CD8-positive, alpha-beta memory T cell (primary cell): ENCODE results near the gene SPRTN. TPM values are rescaled to one million over a fixed set of nuclear protein-coding genes. Genes with fewer than 3 reads are reported as not detected.

ENCODE experiments used
- CTCF ChIA-PET: fragments of 350-600 bp; sonication (Branson Sonifier 250); formaldehyde crosslinking; loops from one replicate; lab custom pipeline; 2021; ENCODE audit warnings: antibody characterized with exemption; lab: Charles Lee
- POLR2A ChIA-PET: fragments of 350-600 bp; sonication (Branson Sonifier 250); formaldehyde crosslinking; loops from one replicate; lab custom pipeline; 2021; ENCODE audit warnings: antibody characterized with exemption; lab: Charles Lee
- DNase-seq, 5 donors: peaks; one replicate each; pipeline versions ENCODE4 v3.0.0 to v3.0.0-alpha.2; 2020 to 2022; ENCODE audit warnings: mixed read lengths in 1 of 5
- H3K27ac ChIP-seq: one replicate; pipeline ENCODE4 v1.7.0; 2013; ENCODE audit warnings: low read depth, mild to moderate bottlenecking, low read length, moderate library complexity
- H3K27me3 ChIP-seq: 2 replicates; pipeline ENCODE4 v1.7.0; 2013; ENCODE audit warnings: low read length, mild to moderate bottlenecking; ENCODE audit not compliant: insufficient read depth, poor library complexity, severe bottlenecking
- H3K36me3 ChIP-seq: 2 replicates; pipeline ENCODE4 v1.7.0; 2013; ENCODE audit warnings: mild to moderate bottlenecking, low read length, moderate library complexity; ENCODE audit not compliant: insufficient read depth
- H3K4me1 ChIP-seq: 2 replicates; pipeline ENCODE4 v1.7.0; 2013; ENCODE audit warnings: mild to moderate bottlenecking, low read length, moderate library complexity; ENCODE audit not compliant: insufficient read depth
- H3K4me3 ChIP-seq: 2 replicates; pipeline ENCODE4 v1.7.0; 2013; ENCODE audit warnings: mild to moderate bottlenecking, low read length
- H3K9me3 ChIP-seq: 2 replicates; pipeline ENCODE4 v1.7.0; 2013; ENCODE audit warnings: mild to moderate bottlenecking, low read length
- H3K27ac Mint-ChIP-seq, 8 donors: one replicate each; pipeline ENCODE4 v1.8.0; 2020 to 2021; ENCODE audit warnings: mixed read lengths in 8 of 8, mild to moderate bottlenecking in 6 of 8, inconsistent platforms in 3 of 8, moderate library complexity in 3 of 8
- H3K27me3 Mint-ChIP-seq, 2 donors: one replicate each; pipeline ENCODE4 v1.8.0; 2020 to 2021; ENCODE audit warnings: mixed read lengths in 2 of 2, mild to moderate bottlenecking in 1 of 2, moderate library complexity in 1 of 2
- H3K36me3 Mint-ChIP-seq, 3 donors: one replicate each; pipeline ENCODE4 v1.8.0; 2020 to 2021; ENCODE audit warnings: mixed read lengths in 3 of 3, inconsistent platforms in 1 of 3, mild to moderate bottlenecking in 1 of 3
- H3K4me1 Mint-ChIP-seq, 3 donors: one replicate each; pipeline ENCODE4 v1.8.0; 2020 to 2021; ENCODE audit warnings: mixed read lengths in 3 of 3, inconsistent platforms in 1 of 3, mild to moderate bottlenecking in 1 of 3
- H3K4me3 Mint-ChIP-seq, 7 donors: one replicate each; pipeline ENCODE4 v1.8.0; 2020 to 2021; ENCODE audit warnings: mixed read lengths in 7 of 7, mild to moderate bottlenecking in 6 of 7, moderate library complexity in 4 of 7, inconsistent platforms in 2 of 7
- H3K9me3 Mint-ChIP-seq, 5 donors: one replicate each; pipeline ENCODE4 v1.8.0; 2020 to 2022; ENCODE audit warnings: mixed read lengths in 5 of 5, mild to moderate bottlenecking in 3 of 5, moderate library complexity in 2 of 5, inconsistent platforms in 1 of 5
- polyA plus RNA-seq: library from polyadenylated mRNA; unstranded; fragments of 300-500 nt; fragmentation: Illumina TruSeq; gene quantifications from one replicate; pipeline ENCODE4 v1.2.3, GENCODE V29; 2021
- total RNA-seq, 2 experiments: library from RNA; stranded (reverse); gene quantifications; one replicate each; pipeline ENCODE4 v1.2.3, GENCODE V29; 2021

SPRTN gene
- total and polyA plus RNA-seq, 3 experiments from 2014 or later: 10.7 to 16.6 (median 12.7) TPM

- H3K27ac Mint-ChIP-seq: no peak overlapping the region
- no peak overlapping the region for H3K4me3 Mint-ChIP-seq
- Histone ChIP-seq H3K27me3 (no peaks in the 10 kb centered on the region), H3K27ac (no peak overlapping the region), H3K4me3 (no peak overlapping the region), H3K4me1 (no peaks in the 10 kb centered on the region), H3K36me3 (no peaks in the 10 kb centered on the region), H3K9me3 (no peaks in the 10 kb centered on the region)
- peaks cover 0 to 3% (median 3%) of the 10 kb centered on the region in 3 donors for H3K4me1 Mint-ChIP-seq
- POLR2A ChIA-PET: no interaction called here
- H3K9me3 Mint-ChIP-seq: no peaks in the 10 kb centered on the region
- peak in 3 of 5 donors; percentile 5 to 55 (median 9) for DNase-seq
- peaks cover 0 to 2% of the 10 kb centered on the region in 2 donors for H3K27me3 Mint-ChIP-seq
- CTCF ChIA-PET: interaction anchor here (0.9 to 1.9 kb wide), 5 partner anchors 19 to 290 kb away, joined by 3 to 6 read pairs (median 3); no protein-coding TSS in a partner anchor
- H3K36me3 Mint-ChIP-seq: no peaks in the 10 kb centered on the region
Observed at GRCh38 chr1:231315887-231316286, 22.2 kb upstream of the SPRTN start.

DNA sequence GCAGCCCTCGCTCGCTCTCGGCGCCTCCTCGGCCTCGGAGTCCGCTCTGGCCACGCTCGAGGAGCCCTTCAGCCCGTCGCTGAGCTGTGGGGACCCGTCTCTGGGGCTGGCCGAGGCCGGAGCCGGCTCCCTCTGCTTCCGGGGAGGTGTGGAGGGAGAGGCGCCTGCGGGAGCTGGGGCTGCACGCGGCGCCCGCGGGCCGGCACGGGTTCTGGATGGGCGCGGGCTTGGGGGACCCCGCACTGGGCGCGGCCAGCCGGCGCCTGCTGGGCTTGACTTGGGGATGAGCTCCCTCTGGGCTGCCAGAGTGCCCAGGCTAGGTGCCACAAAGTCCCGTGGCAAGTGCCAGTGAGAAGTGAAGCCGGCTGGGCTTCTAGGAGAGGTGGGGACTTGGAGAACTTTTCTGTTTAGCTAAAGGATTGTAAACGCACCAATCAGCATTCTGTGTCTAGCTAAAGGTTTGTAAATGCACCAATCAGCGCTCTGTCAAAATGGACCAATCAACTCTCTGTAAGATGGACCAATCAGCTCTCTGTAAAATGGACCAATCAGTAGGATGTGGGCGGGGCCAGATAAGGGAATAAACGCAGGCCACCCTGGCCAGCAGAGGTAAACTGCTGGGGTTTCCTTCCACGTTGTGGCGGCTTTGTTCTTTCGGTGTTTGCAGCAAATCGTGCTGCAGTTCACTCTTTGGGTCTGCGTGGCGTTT lies 20.6 kb upstream of the SPRTN start:
- H3K4me3 ChIP-seq: no peak overlapping the region
- H3K4me1 ChIP-seq: no peaks in the 10 kb centered on the region
- ChIA-PET CTCF (interaction anchor here (1.3 to 1.7 kb wide), 3 partner anchors 17 to 286 kb away, joined by 3 to 4 read pairs (median 3); no protein-coding TSS in a partner anchor), POLR2A (no interaction called here)
- no peaks in the 10 kb centered on the region for H3K27me3 ChIP-seq
- H3K27ac ChIP-seq: no peak overlapping the region
- no peaks in the 10 kb centered on the region for H3K9me3 ChIP-seq
- no peak overlapping the region for H3K4me3 Mint-ChIP-seq
- no peaks in the 10 kb centered on the region for H3K36me3 ChIP-seq
- no peak for DNase-seq
- H3K4me1 Mint-ChIP-seq: peaks cover 0 to 3% (median 3%) of the 10 kb centered on the region in 3 donors
- H3K9me3 Mint-ChIP-seq: no peaks in the 10 kb centered on the region
- no peaks in the 10 kb centered on the region for H3K36me3 Mint-ChIP-seq
- no peak overlapping the region for H3K27ac Mint-ChIP-seq
- H3K27me3 Mint-ChIP-seq: peaks cover 0 to 2% of the 10 kb centered on the region in 2 donors

GRCh38 chr1:231318015-231318355 lies 20.1 kb upstream of the SPRTN start:
- Histone ChIP-seq H3K4me3 (no peak overlapping the region), H3K4me1 (no peaks in the 10 kb centered on the region), H3K27ac (no peak overlapping the region), H3K36me3 (no peaks in the 10 kb centered on the region), H3K27me3 (no peaks in the 10 kb centered on the region), H3K9me3 (no peaks in the 10 kb centered on the region)
- H3K27me3 Mint-ChIP-seq: peaks cover 0 to 2% of the 10 kb centered on the region in 2 donors
- ChIA-PET POLR2A (no interaction called here), CTCF (no interaction called here)
- H3K36me3 Mint-ChIP-seq: no peaks in the 10 kb centered on the region
- H3K4me1 Mint-ChIP-seq: peaks cover 0 to 3% (median 3%) of the 10 kb centered on the region in 3 donors
- no peak overlapping the region for H3K4me3 Mint-ChIP-seq
- DNase-seq: no peak
- H3K9me3 Mint-ChIP-seq: no peaks in the 10 kb centered on the region
- H3K27ac Mint-ChIP-seq: no peak overlapping the region

GRCh38 chr1:231318568-231318967 lies 19.5 kb upstream of the SPRTN start:
- H3K4me1 Mint-ChIP-seq: peaks cover 0 to 3% (median 3%) of the 10 kb centered on the region in 3 donors
- ChIA-PET POLR2A (no interaction called here), CTCF (no interaction called here)
- peaks cover 0 to 2% of the 10 kb centered on the region in 2 donors for H3K27me3 Mint-ChIP-seq
- Histone ChIP-seq H3K27me3 (no peaks in the 10 kb centered on the region), H3K4me3 (no peak overlapping the region), H3K27ac (no peak overlapping the region), H3K4me1 (no peaks in the 10 kb centered on the region), H3K9me3 (no peaks in the 10 kb centered on the region), H3K36me3 (no peaks in the 10 kb centered on the region)
- no peak for DNase-seq
- no peak overlapping the region for H3K4me3 Mint-ChIP-seq
- H3K36me3 Mint-ChIP-seq: peaks cover 0 to 1% (median 0%) of the 10 kb centered on the region in 3 donors
- no peak overlapping the region for H3K27ac Mint-ChIP-seq
- H3K9me3 Mint-ChIP-seq: no peaks in the 10 kb centered on the region

GRCh38 chr1:231319080-231319479 lies 19.0 kb upstream of the SPRTN start:
- Histone ChIP-seq H3K27me3 (no peaks in the 10 kb centered on the region), H3K4me1 (no peaks in the 10 kb centered on the region), H3K27ac (no peak overlapping the region), H3K9me3 (no peaks in the 10 kb centered on the region), H3K36me3 (no peaks in the 10 kb centered on the region), H3K4me3 (no peak overlapping the region)
- peaks cover 0 to 1% (median 0%) of the 10 kb centered on the region in 3 donors for H3K36me3 Mint-ChIP-seq
- peak overlapping the region in 1 of 8 donors; percentile 23 for H3K27ac Mint-ChIP-seq
- H3K9me3 Mint-ChIP-seq: no peaks in the 10 kb centered on the region
- H3K4me3 Mint-ChIP-seq: no peak overlapping the region
- ChIA-PET POLR2A (no interaction called here), CTCF (no interaction called here)
- peaks cover 0 to 2% of the 10 kb centered on the region in 2 donors for H3K27me3 Mint-ChIP-seq
- H3K4me1 Mint-ChIP-seq: peaks cover 0 to 3% (median 3%) of the 10 kb centered on the region in 3 donors
- no peak for DNase-seq

GRCh38 chr1:231322880-231323530 lies 15.1 kb upstream of the SPRTN start:
- H3K27me3 Mint-ChIP-seq: no peaks in the 10 kb centered on the region
- POLR2A ChIA-PET: no interaction called here
- H3K4me3 Mint-ChIP-seq: no peak overlapping the region
- no peaks in the 10 kb centered on the region for H3K9me3 Mint-ChIP-seq
- no peak for DNase-seq
- H3K36me3 ChIP-seq: no peaks in the 10 kb centered on the region
- peaks cover 0 to 1% (median 0%) of the 10 kb centered on the region in 3 donors for H3K36me3 Mint-ChIP-seq
- CTCF ChIA-PET: no interaction called here
- no peak overlapping the region for H3K27ac Mint-ChIP-seq
- no peaks in the 10 kb centered on the region for H3K27me3 ChIP-seq
- H3K9me3 ChIP-seq: no peaks in the 10 kb centered on the region
- H3K4me1 ChIP-seq: no peaks in the 10 kb centered on the region
- H3K4me3 ChIP-seq: no peak overlapping the region
- no peak overlapping the region for H3K27ac ChIP-seq
- no peaks in the 10 kb centered on the region for H3K4me1 Mint-ChIP-seq

- CTCF ChIA-PET: no interaction called here
- H3K36me3 ChIP-seq: no peaks in the 10 kb centered on the region
- H3K27me3 Mint-ChIP-seq: no peaks in the 10 kb centered on the region
Observed at GRCh38 chr1:231324660-231325059, 13.4 kb upstream of the SPRTN start.

GRCh38 chr1:231326248-231326647 lies 11.8 kb upstream of the SPRTN start:
- H3K27me3 ChIP-seq: no peaks in the 10 kb centered on the region
- no peak overlapping the region for H3K4me3 ChIP-seq
- Mint-ChIP-seq H3K4me3 (no peak overlapping the region), H3K36me3 (peaks cover 0 to 5% (median 1%) of the 10 kb centered on the region in 3 donors), H3K27me3 (no peaks in the 10 kb centered on the region), H3K4me1 (peaks cover 7 to 18% (median 16%) of the 10 kb centered on the region in 3 donors), H3K9me3 (no peaks in the 10 kb centered on the region), H3K27ac (no peak overlapping the region)
- no peak for DNase-seq
- no peaks in the 10 kb centered on the region for H3K9me3 ChIP-seq
- CTCF ChIA-PET: no interaction called here
- no peaks in the 10 kb centered on the region for H3K4me1 ChIP-seq
- H3K27ac ChIP-seq: no peak overlapping the region
- H3K36me3 ChIP-seq: no peaks in the 10 kb centered on the region
- POLR2A ChIA-PET: interaction anchor here (1.5 kb wide), 1 partner anchor 12 kb away, joined by 3 read pairs; the partner anchor contains the start of genes EXOC8 and SPRTN

More at GRCh38 chr1:231324660-231325059, 13.4 kb upstream of the SPRTN start:
- DNase-seq: no peak
- Histone ChIP-seq H3K27me3 (no peaks in the 10 kb centered on the region), H3K4me1 (no peaks in the 10 kb centered on the region), H3K27ac (no peak overlapping the region), H3K9me3 (no peaks in the 10 kb centered on the region), H3K4me3 (no peak overlapping the region)
- Mint-ChIP-seq H3K9me3 (no peaks in the 10 kb centered on the region), H3K4me1 (peaks cover 6 to 11% (median 10%) of the 10 kb centered on the region in 3 donors), H3K27ac (no peak overlapping the region), H3K36me3 (peaks cover 0 to 1% (median 0%) of the 10 kb centered on the region in 3 donors), H3K4me3 (no peak overlapping the region)
- POLR2A ChIA-PET: no interaction called here
